H9 (cell line): Measurements from ENCODE around the gene FBXO34. TPM values are rescaled to one million over a fixed set of nuclear protein-coding genes. Genes with fewer than 3 reads are reported as not detected.

ENCODE experiments used
- DNase-seq: peaks from one replicate; pipeline ENCODE4 v3.0.0-alpha.2; 2017
- H2AFZ ChIP-seq: one replicate; pipeline ENCODE4 v1.6.1; 2013; ENCODE audit warnings: mild to moderate bottlenecking, low read length, control low read depth, moderate library complexity
- H2AK5ac ChIP-seq: 2 replicates; pipeline ENCODE4 v1.6.1; 2013; ENCODE audit warnings: low read length, control low read depth, mixed read lengths; ENCODE audit not compliant: insufficient read length
- H2BK120ac ChIP-seq: one replicate; pipeline ENCODE4 v1.6.1; 2013; ENCODE audit warnings: low read depth, mild to moderate bottlenecking, low read length, control low read depth, inconsistent platforms; ENCODE audit not compliant: poor library complexity, severe bottlenecking
- H2BK12ac ChIP-seq: 2 replicates; pipeline ENCODE4 v1.6.1; 2013; ENCODE audit warnings: low read length, control low read depth, mixed read lengths, low read depth; ENCODE audit not compliant: insufficient read length
- H2BK15ac ChIP-seq: 2 replicates; pipeline ENCODE4 v1.6.1; 2013; ENCODE audit warnings: low read depth, low read length, control low read depth
- H2BK20ac ChIP-seq: one replicate; pipeline ENCODE4 v1.6.1; 2013; ENCODE audit warnings: low read depth, mild to moderate bottlenecking, low read length, control low read depth, inconsistent platforms; ENCODE audit not compliant: poor library complexity, severe bottlenecking
- H2BK5ac ChIP-seq: 2 replicates; pipeline ENCODE4 v1.6.1; 2013; ENCODE audit warnings: low read length, control low read depth, mixed read lengths; ENCODE audit not compliant: insufficient read length
- H3K14ac ChIP-seq: 2 replicates; pipeline ENCODE4 v1.6.1; 2013; ENCODE audit warnings: low read length, control low read depth; ENCODE audit not compliant: insufficient read depth
- H3K18ac ChIP-seq: 2 replicates; pipeline ENCODE4 v1.6.1; 2013; ENCODE audit warnings: low read depth, mild to moderate bottlenecking, mixed read lengths, low read length, control low read depth; ENCODE audit not compliant: insufficient read length
- H3K23ac ChIP-seq: 2 replicates; pipeline ENCODE4 v1.6.1; 2013; ENCODE audit warnings: low read length, control low read depth, mixed read lengths, low read depth; ENCODE audit not compliant: insufficient read length
- H3K23me2 ChIP-seq: 2 replicates; pipeline ENCODE4 v1.6.1; 2013; ENCODE audit warnings: low read depth, mild to moderate bottlenecking, mixed read lengths, low read length, control low read depth; ENCODE audit not compliant: insufficient read length, poor library complexity, severe bottlenecking
- H3K27ac ChIP-seq: 2 replicates; pipeline ENCODE4 v1.5.1; 2013; ENCODE audit warnings: low read length, control low read depth, mixed read lengths, low read depth; ENCODE audit not compliant: insufficient read length
- H3K27me3 ChIP-seq: 2 replicates; pipeline ENCODE4 v1.6.1; 2013; ENCODE audit warnings: low read length, control low read depth, inconsistent platforms; ENCODE audit not compliant: insufficient read depth
- H3K4ac ChIP-seq: 2 replicates; pipeline ENCODE4 v1.6.1; 2013; ENCODE audit warnings: low read depth, mild to moderate bottlenecking, control low read depth, inconsistent platforms, low read length, moderate library complexity
- H3K4me1 ChIP-seq: 2 replicates; pipeline ENCODE4 v1.6.1; 2013; ENCODE audit warnings: low read length, control low read depth, inconsistent platforms; ENCODE audit not compliant: insufficient read depth
- H3K4me2 ChIP-seq: 2 replicates; pipeline ENCODE4 v1.6.1; 2013; ENCODE audit warnings: low read length, control low read depth, mixed read lengths; ENCODE audit not compliant: insufficient read length, insufficient read depth
- H3K56ac ChIP-seq: 2 replicates; pipeline ENCODE4 v1.6.1; 2013; ENCODE audit warnings: low read depth, mild to moderate bottlenecking, mixed read lengths, low read length, control low read depth; ENCODE audit not compliant: insufficient read length
- H3K79me1 ChIP-seq: 2 replicates; pipeline ENCODE4 v1.6.1; 2013; ENCODE audit warnings: low read depth, mild to moderate bottlenecking, moderate library complexity, low read length, control low read depth, inconsistent platforms; ENCODE audit not compliant: insufficient read depth, poor library complexity, severe bottlenecking
- H3K79me2 ChIP-seq: 2 replicates; pipeline ENCODE4 v1.6.1; 2013; ENCODE audit warnings: low read length, control low read depth, inconsistent platforms; ENCODE audit not compliant: insufficient read depth
- H3K9ac ChIP-seq: 2 replicates; pipeline ENCODE4 v1.6.1; 2013; ENCODE audit warnings: low read length, control low read depth, mixed read lengths; ENCODE audit not compliant: insufficient read length; ENCODE audit errors: extremely low read depth
- H3K9me3 ChIP-seq: one replicate; pipeline ENCODE4 v1.6.1; 2013; ENCODE audit warnings: low read depth, low read length, inconsistent platforms; ENCODE audit not compliant: control insufficient read depth
- H3T11ph ChIP-seq: one replicate; pipeline ENCODE4 v1.6.1; 2013; ENCODE audit warnings: mild to moderate bottlenecking, low read length, control low read depth, inconsistent platforms
- H4K20me1 ChIP-seq: one replicate; pipeline ENCODE4 v1.6.1; 2013; ENCODE audit not compliant: control insufficient read depth, insufficient read length, insufficient read depth
- H4K5ac ChIP-seq: 2 replicates; pipeline ENCODE4 v1.6.1; 2013; ENCODE audit warnings: low read depth, mild to moderate bottlenecking, mixed read lengths, low read length, control low read depth; ENCODE audit not compliant: insufficient read length
- H4K8ac ChIP-seq: replicated peaks from 2 replicates; pipeline ENCODE4 v1.6.1; 2013; ENCODE audit warnings: low read length, control low read depth, mixed read lengths, low read depth; ENCODE audit not compliant: insufficient read length
- H4K91ac ChIP-seq: 2 replicates; pipeline ENCODE4 v1.6.1; 2013; ENCODE audit warnings: low read depth, mild to moderate bottlenecking, moderate library complexity, mixed read lengths, low read length, control low read depth; ENCODE audit not compliant: insufficient read length
- H3K27ac Mint-ChIP-seq, 3 experiments: 2 replicates in 2 of 3; 3 replicates in 1 of 3; pipeline ENCODE4 v1.8.0; 2020 to 2021; ENCODE audit warnings: mixed read lengths in 3 of 3, mild to moderate bottlenecking in 1 of 3, moderate library complexity in 1 of 3
- H3K27me3 Mint-ChIP-seq: 2 replicates; pipeline ENCODE4 v1.8.0; 2021; ENCODE audit warnings: low read depth, mild to moderate bottlenecking, moderate library complexity, mixed read lengths
- H3K36me3 Mint-ChIP-seq, 3 experiments: 2 replicates in 2 of 3; 3 replicates in 1 of 3; pipeline ENCODE4 v1.8.0; 2020 to 2021; ENCODE audit warnings: low read depth in 3 of 3, mixed read lengths in 3 of 3; ENCODE audit not compliant: insufficient read depth in 1 of 3
- H3K4me1 Mint-ChIP-seq, 2 experiments: 2 replicates each; pipeline ENCODE4 v1.8.0; 2020; ENCODE audit warnings: mixed read lengths in 2 of 2
- H3K4me3 Mint-ChIP-seq, 2 experiments: 2 replicates in 1 of 2; 3 replicates in 1 of 2; pipeline ENCODE4 v1.8.0; 2020 to 2021; ENCODE audit warnings: mild to moderate bottlenecking in 2 of 2, mixed read lengths in 2 of 2, moderate library complexity in 1 of 2
- H3K9me3 Mint-ChIP-seq, 2 experiments: 2 replicates in 1 of 2; 3 replicates in 1 of 2; pipeline ENCODE4 v1.8.0; 2020; ENCODE audit warnings: mild to moderate bottlenecking in 2 of 2, mixed read lengths in 2 of 2, moderate library complexity in 1 of 2
- CTCF ChIP-seq: fragments of 200-600 bp; sonication (generic); conservative IDR thresholded peaks from 3 replicates; pipeline ENCODE4 v1.8.0; 2021; ENCODE audit warnings: antibody characterized with exemption, mild to moderate bottlenecking
- WGBS: extraction: QIAGEN DNeasy Blood & Tissue Kit; methylation state at CpG from one replicate; pipeline ENCODE4 v1.1.7; 2013; ENCODE audit warnings: missing lambda C conversion rate, low lambda C conversion rate, mixed read lengths; ENCODE audit not compliant: insufficient read length; ENCODE audit errors: extremely low coverage; 5-methylcytosine and 5-hydroxymethylcytosine counted together
- total RNA-seq: library from RNA; stranded (reverse); gene quantifications from 2 replicates; pipeline ENCODE4 v1.2.1, GENCODE V29; 2021

Gene FBXO34
- total RNA-seq, 1 experiment from 2014 or later: 12.0 TPM

- no peak overlapping the region for H3K14ac ChIP-seq
- H3K23me2 ChIP-seq: no peaks in the 10 kb centered on the region
- H3K56ac ChIP-seq: no peak overlapping the region
- H3K4me3 Mint-ChIP-seq: no peak overlapping the region
- H2AK5ac ChIP-seq: no peak overlapping the region
- H3K36me3 Mint-ChIP-seq: peaks cover 0 to 16% (median 14%) of the 10 kb centered on the region in 3 experiments; a peak in 4 of 7 replicates
- H3K23ac ChIP-seq: no peak overlapping the region
- H3K9ac ChIP-seq: no peak overlapping the region
- H4K5ac ChIP-seq: no peak overlapping the region
- no CpG with 5 or more reads among the region's 3 CpGs for WGBS
- no peak overlapping the region for H2AFZ ChIP-seq
- no peak for TF ChIP-seq CTCF
- no peaks in the 10 kb centered on the region for H3K27me3 ChIP-seq
- H3K9me3 ChIP-seq: no peaks in the 10 kb centered on the region
- no peak overlapping the region for H2BK15ac ChIP-seq
- no peak overlapping the region for H3K4ac ChIP-seq
- no peak overlapping the region for H2BK12ac ChIP-seq
- H2BK5ac ChIP-seq: no peak overlapping the region
- H3K27ac ChIP-seq: no peak overlapping the region
- H3K9me3 Mint-ChIP-seq: no peaks in the 10 kb centered on the region
- no peak for DNase-seq
- H3T11ph ChIP-seq: no peak overlapping the region
- H3K27ac Mint-ChIP-seq: no peak overlapping the region
- no peaks in the 10 kb centered on the region for H3K79me1 ChIP-seq
- H2BK120ac ChIP-seq: no peak overlapping the region
- H4K91ac ChIP-seq: no peak overlapping the region
- H3K4me1 ChIP-seq: no peaks in the 10 kb centered on the region
- H3K27me3 Mint-ChIP-seq: no peaks in the 10 kb centered on the region
- no peaks in the 10 kb centered on the region for H4K20me1 ChIP-seq
- H3K79me2 ChIP-seq: no peaks in the 10 kb centered on the region
- H3K18ac ChIP-seq: no peak overlapping the region
- H3K4me2 ChIP-seq: no peak overlapping the region
- no peak overlapping the region for H4K8ac ChIP-seq
- H3K4me1 Mint-ChIP-seq: peaks cover 2 to 12% of the 10 kb centered on the region in 2 experiments; a peak in 3 of 4 replicates
- no peak overlapping the region for H2BK20ac ChIP-seq
These were observed 76.5 kb downstream of the FBXO34 start for GRCh38 chr14:55347748-55348147.
